Endothelial cell of umbilical vein (primary cell): ENCODE measurements around the gene S100A11. TPM values are rescaled to one million over a fixed set of nuclear protein-coding genes. Genes with fewer than 3 reads are reported as not detected.

Experiments used
- BruUV-seq: library from RNA; stranded (reverse); fragments of 400-500 nt; replicated peaks from 2 replicates; lab custom pipeline; 2021; lab: Mats Ljungman, UMichigan
- CTCF ChIA-PET: fragments of 300-600, 350-600 bp; sonication (Branson Sonifier 250); formaldehyde crosslinking; loops from one replicate; lab custom pipeline; 2021; ENCODE audit warnings: antibody characterized with exemption, inconsistent platforms; lab: Charles Lee
- POLR2A ChIA-PET: fragments of 300-600, 350-600 bp; sonication (Branson Sonifier 250); formaldehyde crosslinking; loops from one replicate; lab custom pipeline; 2021; ENCODE audit warnings: antibody characterized with exemption, inconsistent platforms; lab: Charles Lee
- DNase-seq: peaks from one replicate; pipeline ENCODE4 v3.0.0-alpha.2; 2011; ENCODE audit warnings: low read depth, low spot score
- FAIRE-seq: peaks from 2 replicates; lab custom pipeline; 2011; peaks lifted over from hg19 to GRCh38; lab: Jason Lieb, UNC
- H2AFZ ChIP-seq: 2 replicates; pipeline ENCODE4 v1.6.0; 2012; ENCODE audit warnings: low read depth, low read length, control low read depth, inconsistent platforms
- H3K27ac ChIP-seq: 2 replicates; pipeline ENCODE4 v1.5.1; 2011; ENCODE audit warnings: low read depth, mild to moderate bottlenecking, control low read depth, low read length, moderate library complexity; ENCODE audit not compliant: insufficient read depth
- H3K27me3 ChIP-seq, 2 experiments: 2 replicates each; pipeline versions ENCODE4 v1.6.0 to v1.6.1; 2011; ENCODE audit warnings: low read length in 2 of 2, mixed read lengths in 1 of 2; ENCODE audit not compliant: control insufficient read depth in 2 of 2, insufficient read depth in 2 of 2
- H3K36me3 ChIP-seq, 2 experiments: 2 replicates in 1 of 2; 3 replicates in 1 of 2; pipeline ENCODE4 v1.5.1; 2011; ENCODE audit warnings: low read length in 2 of 2, mild to moderate bottlenecking in 1 of 2, moderate library complexity in 1 of 2; ENCODE audit not compliant: control insufficient read depth in 2 of 2, insufficient read depth in 2 of 2; ENCODE audit errors: extremely low read depth in 1 of 2
- H3K4me1 ChIP-seq: 3 replicates; pipeline ENCODE4 v1.5.1; 2011; ENCODE audit warnings: mild to moderate bottlenecking, low read length; ENCODE audit not compliant: control insufficient read depth, insufficient read depth; ENCODE audit errors: extremely low read depth
- H3K4me2 ChIP-seq: 2 replicates; pipeline ENCODE4 v1.6.1; 2011; ENCODE audit warnings: low read length, control low read depth, mixed read lengths; ENCODE audit not compliant: insufficient read depth
- H3K4me3 ChIP-seq, 3 experiments: fragments of 200-600 bp in 1 of 3; sonication (generic), shearing (Covaris generic) in 1 of 3; replicated peaks in 1 of 3; 2 replicates each; pipeline ENCODE4 v1.5.1; 2011 to 2016; ENCODE audit warnings: control low read depth in 3 of 3, low read length in 3 of 3, mild to moderate bottlenecking in 2 of 3, inconsistent platforms in 1 of 3, low read depth in 1 of 3, moderate library complexity in 1 of 3; ENCODE audit not compliant: insufficient read depth in 1 of 3
- H3K79me2 ChIP-seq: 2 replicates; pipeline ENCODE4 v1.6.0; 2012; ENCODE audit warnings: low read length, inconsistent platforms; ENCODE audit not compliant: control insufficient read depth, insufficient read depth
- H3K9ac ChIP-seq: replicated peaks from 2 replicates; pipeline ENCODE3; 2011; ENCODE audit warnings: low read length, control low read depth; ENCODE audit not compliant: insufficient read depth; ENCODE audit errors: extremely low read depth
- H3K9me1 ChIP-seq: replicated peaks from 3 replicates; pipeline ENCODE4 v1.6.0; 2011; ENCODE audit warnings: mild to moderate bottlenecking, low read length; ENCODE audit not compliant: control insufficient read depth, insufficient read depth; ENCODE audit errors: extremely low read depth
- H3K9me3 ChIP-seq: replicated peaks from 2 replicates; pipeline ENCODE4 v1.5.1; 2012; ENCODE audit warnings: low read length, inconsistent platforms; ENCODE audit not compliant: control insufficient read depth, insufficient read depth
- H4K20me1 ChIP-seq: replicated peaks from 2 replicates; pipeline ENCODE3; 2011; ENCODE audit warnings: mild to moderate bottlenecking, low read length; ENCODE audit not compliant: control insufficient read depth, insufficient read depth; ENCODE audit errors: extremely low read depth
- EZH2 ChIP-seq: IDR thresholded peaks from 2 replicates; pipeline ENCODE4 v1.6.1; 2012; ENCODE audit warnings: borderline replicate concordance, low read depth, mild to moderate bottlenecking, moderate library complexity, low read length, inconsistent platforms; ENCODE audit not compliant: severe bottlenecking
- GATA2 ChIP-seq: IDR thresholded peaks from 2 replicates; pipeline ENCODE4 v1.7.0; 2011; ENCODE audit warnings: low read depth, mild to moderate bottlenecking, moderate library complexity, mixed read lengths, low read length; ENCODE audit not compliant: insufficient read length, insufficient read depth
- JUN ChIP-seq: IDR thresholded peaks from 2 replicates; pipeline ENCODE4 v1.6.1; 2011; ENCODE audit warnings: borderline replicate concordance, low read depth; ENCODE audit not compliant: insufficient read length, insufficient read depth
- MYC ChIP-seq: IDR thresholded peaks from one replicate; pipeline ENCODE4 v1.6.1; 2011; ENCODE audit warnings: mild to moderate bottlenecking, low read depth, low read length
- POLR2A ChIP-seq: IDR thresholded peaks from 2 replicates; pipeline ENCODE4 v1.6.1; 2012; ENCODE audit warnings: low read depth, mild to moderate bottlenecking, control low read depth, low read length
- POLR2AphosphoS5 ChIP-seq: IDR thresholded peaks from 2 replicates; pipeline ENCODE4 v1.6.1; 2012; ENCODE audit warnings: low read depth, mild to moderate bottlenecking, control low read depth, low read length, moderate library complexity; ENCODE audit not compliant: insufficient read depth
- dilution Hi-C: fragments of 300-500 bp; cut with MboI; formaldehyde crosslinking; loops from one replicate; pipeline ENCODE4 v1.15.0; 2019; ENCODE audit warnings: low sequenced_read_pairs; ENCODE audit not compliant: extremely low pct_ligation_motif_present
- intact Hi-C: fragments of 100-400 bp; cut with micrococcal nuclease; formaldehyde crosslinking; loops from one replicate; pipeline ENCODE4 v1.10.0; 2022
- polyA plus RNA-seq, 4 experiments: library from polyadenylated mRNA; depleted of rRNA in 3 of 4; stranded (reverse) in 3 of 4; unstranded in 1 of 4; fragments of >200 nt; gene quantifications; 2 replicates each; pipeline versions ENCODE4 v1.2.1 to v1.2.3, GENCODE V29; 2011 to 2012; ENCODE audit warnings: missing spikeins in 1 of 4
- total RNA-seq: library from RNA; stranded (reverse); gene quantifications from 2 replicates; pipeline ENCODE4 v1.2.3, GENCODE V29; 2021

The S100A11 gene
- total and polyA plus RNA-seq, 2 donors (not counting 3 experiments of a cell fraction or from before 2014, with no cell fraction given) = 497 to 505 TPM

- POLR2A ChIA-PET = no interaction called here
- Histone ChIP-seq H3K9me1 (no peaks in the 10 kb centered on the region), H3K4me1 (no peaks in the 10 kb centered on the region), H3K36me3 (no peaks in the 10 kb centered on the region), H2AFZ (no peak overlapping the region), H3K79me2 (no peaks in the 10 kb centered on the region), H3K9me3 (no peaks in the 10 kb centered on the region), H3K27ac (no peak overlapping the region), H4K20me1 (no peaks in the 10 kb centered on the region), H3K4me2 (no peak overlapping the region), H3K4me3 (no peak overlapping the region), H3K27me3 (peaks cover 0 to 3% of the 10 kb centered on the region in 2 experiments), H3K9ac (no peak overlapping the region)
- CTCF ChIA-PET = no interaction called here
- dilution Hi-C loops (no loop called here), intact Hi-C loops (no loop called here)
- DNase-seq (no peak), FAIRE-seq (no peak)
- BruUV-seq = no TSS peak
- TF ChIP-seq POLR2AphosphoS5 (no peak), GATA2 (no peak), POLR2A (no peak), JUN (no peak), EZH2 (no peak)
These were observed 30.3 kb upstream of the S100A11 start for GRCh38 chr1:152067150-152067549.

- H3K9ac ChIP-seq = no peak overlapping the region
- no peaks in the 10 kb centered on the region for H3K79me2 ChIP-seq
- no peak overlapping the region for H3K4me2 ChIP-seq
- POLR2A ChIA-PET = no interaction called here
- TF ChIP-seq EZH2 (no peak), MYC (no peak)
- intact Hi-C loops (no loop called here), dilution Hi-C loops (no loop called here)
- no peaks in the 10 kb centered on the region for H3K9me3 ChIP-seq
- H3K27me3 ChIP-seq = peaks cover 8 to 19% of the 10 kb centered on the region in 2 experiments
- CTCF ChIA-PET = no interaction called here
- DNase-seq = no peak
- no peaks in the 10 kb centered on the region for H3K36me3 ChIP-seq
- H4K20me1 ChIP-seq = no peaks in the 10 kb centered on the region
- FAIRE-seq = no peak
- H3K9me1 ChIP-seq = no peaks in the 10 kb centered on the region
- H3K27ac ChIP-seq = no peak overlapping the region
- no peaks in the 10 kb centered on the region for H3K4me1 ChIP-seq
- no peak overlapping the region for H3K4me3 ChIP-seq
- no TSS peak for BruUV-seq
- H2AFZ ChIP-seq = no peak overlapping the region
These were observed 25.1 kb upstream of the S100A11 start for GRCh38 chr1:152061952-152062351.
